Astrocyte of the cerebellum (primary cell): ENCODE results near the gene PRX.

Source experiments
- DNase-seq: peaks from one replicate; pipeline ENCODE4 v3.0.0-alpha.2; 2011; ENCODE audit warnings: low read depth
- H3K4me3 ChIP-seq: 2 replicates; pipeline ENCODE4 v1.5.1; 2011; ENCODE audit warnings: mild to moderate bottlenecking, low read depth, low read length, moderate library complexity
- in situ Hi-C: cut with HindIII; loops from 2 replicates; pipeline ENCODE4 v1.10.0; 2017; ENCODE audit warnings: low sequenced_read_pairs
- TF ChIP-seq, protein P1 (sequence below): IDR thresholded peaks from 2 replicates; pipeline ENCODE4 v1.5.1; 2012; ENCODE audit warnings: low read length, low read depth, moderate library complexity, mild to moderate bottlenecking; ENCODE audit errors: missing control alignments

PRX gene

DNA sequence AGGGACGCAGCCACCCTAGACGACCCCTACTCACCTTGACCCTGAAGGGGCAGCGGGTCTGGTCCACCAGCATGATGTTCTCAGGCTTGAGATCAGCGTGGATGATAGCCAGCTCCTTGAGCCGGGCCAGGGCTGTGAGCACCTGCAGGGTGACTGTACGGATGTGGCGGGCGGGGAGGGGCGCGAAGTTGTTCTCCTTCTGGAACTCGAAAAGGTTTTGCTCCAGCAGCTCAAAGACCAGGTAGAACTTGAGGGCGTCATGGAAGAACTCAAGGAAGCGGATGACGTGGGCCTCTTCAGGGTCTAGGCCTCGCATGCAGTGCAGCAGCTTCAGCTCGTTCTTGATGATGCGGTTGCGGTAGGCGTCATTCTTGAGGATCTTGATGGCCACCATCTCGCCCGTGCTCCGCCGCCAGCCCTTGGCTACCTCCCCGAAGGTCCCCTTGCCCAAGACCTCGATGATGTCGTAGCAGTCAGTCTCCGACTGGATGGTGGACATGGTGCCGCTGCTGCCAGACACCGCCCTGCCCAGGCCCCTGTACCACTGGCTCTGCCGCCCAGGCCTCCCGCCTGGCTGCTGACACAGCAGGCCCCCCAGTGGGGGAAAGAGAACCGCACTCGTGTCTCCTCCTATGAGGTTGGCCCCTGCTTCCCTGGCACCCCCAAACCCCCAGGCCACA lies 23.6 kb downstream of the PRX start:
- H3K4me3 ChIP-seq = no peak overlapping the region
- no peak for DNase-seq
- TF ChIP-seq, protein P1, sequence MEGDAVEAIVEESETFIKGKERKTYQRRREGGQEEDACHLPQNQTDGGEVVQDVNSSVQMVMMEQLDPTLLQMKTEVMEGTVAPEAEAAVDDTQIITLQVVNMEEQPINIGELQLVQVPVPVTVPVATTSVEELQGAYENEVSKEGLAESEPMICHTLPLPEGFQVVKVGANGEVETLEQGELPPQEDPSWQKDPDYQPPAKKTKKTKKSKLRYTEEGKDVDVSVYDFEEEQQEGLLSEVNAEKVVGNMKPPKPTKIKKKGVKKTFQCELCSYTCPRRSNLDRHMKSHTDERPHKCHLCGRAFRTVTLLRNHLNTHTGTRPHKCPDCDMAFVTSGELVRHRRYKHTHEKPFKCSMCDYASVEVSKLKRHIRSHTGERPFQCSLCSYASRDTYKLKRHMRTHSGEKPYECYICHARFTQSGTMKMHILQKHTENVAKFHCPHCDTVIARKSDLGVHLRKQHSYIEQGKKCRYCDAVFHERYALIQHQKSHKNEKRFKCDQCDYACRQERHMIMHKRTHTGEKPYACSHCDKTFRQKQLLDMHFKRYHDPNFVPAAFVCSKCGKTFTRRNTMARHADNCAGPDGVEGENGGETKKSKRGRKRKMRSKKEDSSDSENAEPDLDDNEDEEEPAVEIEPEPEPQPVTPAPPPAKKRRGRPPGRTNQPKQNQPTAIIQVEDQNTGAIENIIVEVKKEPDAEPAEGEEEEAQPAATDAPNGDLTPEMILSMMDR = no peak
- in situ Hi-C loops = no loop called here

DNA sequence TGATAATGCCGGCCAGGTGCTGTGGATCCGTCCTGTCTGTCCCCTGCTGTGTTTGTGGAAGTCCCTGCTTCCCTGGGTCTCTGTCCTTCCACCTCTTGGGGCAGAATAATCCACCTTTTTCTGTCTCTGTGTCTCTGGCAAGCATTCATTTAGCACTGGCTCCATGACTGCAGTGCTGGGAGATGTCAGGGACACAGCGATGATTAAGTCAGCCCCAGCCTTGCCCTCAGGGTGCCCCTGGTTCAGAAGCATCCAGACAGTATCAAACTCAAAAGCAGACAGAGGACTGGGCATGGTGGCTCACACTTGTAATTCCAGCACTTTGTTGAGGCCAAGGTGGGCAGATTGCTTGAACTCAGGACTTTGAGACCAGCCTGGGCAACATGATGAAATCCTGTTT lies 24.7 kb downstream of the PRX start:
- no peak for DNase-seq
- TF ChIP-seq, protein P1 = no peak
- in situ Hi-C loops = no loop called here
- no peak overlapping the region for H3K4me3 ChIP-seq

DNA sequence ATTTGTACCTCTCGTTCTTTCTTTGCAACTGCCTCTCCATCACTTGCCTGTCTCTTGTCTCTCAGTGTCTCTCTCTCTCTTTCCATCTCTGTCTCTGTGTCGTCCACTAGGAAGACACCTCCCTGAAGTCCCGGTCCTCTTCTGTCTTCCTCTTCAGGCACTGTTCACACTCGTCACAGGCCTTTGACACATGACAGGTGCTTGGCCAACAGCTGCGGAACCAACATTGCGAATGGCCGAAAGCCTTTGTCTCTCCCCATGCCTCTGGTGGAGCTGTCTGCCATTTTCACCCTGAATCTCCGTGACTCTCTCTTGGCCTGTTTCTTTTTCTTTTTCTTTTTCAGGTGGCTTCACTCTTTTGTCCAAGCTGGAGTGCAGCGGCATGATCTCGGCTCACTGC lies 26.0 kb downstream of the PRX start:
- in situ Hi-C loops = no loop called here
- TF ChIP-seq, protein P1 = no peak
- DNase-seq = no peak
- no peak overlapping the region for H3K4me3 ChIP-seq

- TF ChIP-seq, protein P1 = no peak
- in situ Hi-C loops = no loop called here
- no peak for DNase-seq
- H3K4me3 ChIP-seq = no peak overlapping the region
These were observed 29.4 kb downstream of the PRX start for GRCh38 chr19:40383668-40384248.

DNA sequence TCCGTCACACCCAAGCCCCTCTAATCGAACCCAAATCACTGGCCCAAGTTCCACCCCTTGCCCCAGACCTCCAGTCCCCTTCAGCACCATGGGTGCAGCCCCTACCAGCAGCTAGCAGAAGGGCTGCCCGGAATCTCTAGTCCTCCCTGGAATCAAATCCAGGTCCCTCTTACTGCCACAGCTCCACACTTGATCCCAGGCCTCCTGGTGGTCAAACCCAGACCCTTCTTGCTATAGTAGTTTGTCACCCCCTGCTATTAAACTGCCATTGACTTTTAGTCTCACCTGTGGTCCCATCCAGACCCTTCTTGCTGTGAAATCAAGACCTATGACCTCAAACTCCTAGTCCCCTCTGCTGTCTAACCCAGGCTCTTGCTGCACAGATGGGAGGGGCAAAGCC lies 31.9 kb downstream of the PRX start:
- TF ChIP-seq, protein P1 = peak; percentile 17
- no peak for DNase-seq
- in situ Hi-C loops = no loop called here
- no peak overlapping the region for H3K4me3 ChIP-seq

DNA sequence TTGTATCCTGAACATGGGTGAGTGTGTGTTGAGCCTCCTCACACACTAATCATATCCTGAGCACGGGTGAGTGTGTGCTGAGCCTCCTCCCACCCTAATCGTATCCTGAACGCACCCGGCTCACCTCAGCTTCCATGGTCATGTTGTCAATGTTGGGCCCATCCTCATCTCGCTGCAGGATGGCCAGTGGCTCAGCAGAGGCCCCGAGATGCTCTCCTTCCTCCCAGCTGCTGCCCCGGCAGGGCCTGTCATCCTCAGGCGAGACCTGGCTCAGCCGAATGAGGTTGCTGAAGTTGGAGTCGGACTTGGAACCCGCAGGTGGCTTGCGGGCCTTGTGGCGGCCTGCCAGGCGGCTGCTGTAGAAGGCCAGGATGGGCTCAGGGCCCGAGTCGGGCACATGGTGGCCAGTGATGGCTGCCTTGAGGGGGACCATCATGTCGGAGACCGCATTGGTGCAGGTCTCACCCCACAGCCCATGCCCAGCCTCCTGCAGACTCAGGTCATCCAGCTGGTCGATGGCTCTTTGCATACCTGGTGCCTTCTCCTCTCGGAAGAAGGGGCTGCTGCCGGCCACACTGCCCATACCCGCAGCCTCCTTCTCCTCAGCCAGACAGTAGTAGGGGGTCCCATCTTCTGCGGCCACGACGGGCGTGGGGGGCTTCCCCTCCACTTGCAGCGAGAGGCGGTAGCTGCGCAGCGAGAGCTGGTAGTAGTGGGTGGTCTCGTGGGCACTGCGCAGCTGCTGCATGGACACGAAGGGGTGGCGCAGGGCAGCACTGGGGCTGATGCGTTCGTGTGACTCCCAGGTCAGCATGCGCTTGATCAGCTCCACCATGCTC lies 32.8 kb downstream of the PRX start:
- in situ Hi-C loops = no loop called here
- TF ChIP-seq, protein P1 = no peak
- H3K4me3 ChIP-seq = no peak overlapping the region
- no peak for DNase-seq
